ENCODE data around the gene CFAP74. TPM values are rescaled to one million over a fixed set of nuclear protein-coding genes. Genes with fewer than 3 reads are reported as not detected.

Gene CFAP74
- total and polyA plus RNA-seq, 9 of the 15 experiments (the other 6 are each of a cell fraction or from before 2014, with no cell fraction given), result 0.03 to 0.15 (median 0.05) TPM; not detected in 6

GRCh38 chr1:1996207-1996651 is 7.4 kb downstream of the CFAP74 start (continued):
- no peak for TF ChIP-seq RERE (CRISPR knock-in tag; IDR thresholded peaks at IDR 0.05; ENCODE audit: borderline replicate concordance)
- TF ChIP-seq MITF (IDR thresholded peaks at IDR 0.05), result no peak
- TF ChIP-seq TSHZ1 (CRISPR knock-in tag; IDR thresholded peaks at IDR 0.05), result no peak
- TF ChIP-seq POLR2H (tag; IDR thresholded peaks at IDR 0.05; ENCODE audit: low read depth), result peak; percentile 83; the same call in 1 of the 2 replicates
- no peak for TF ChIP-seq ZBTB17 (CRISPR knock-in tag; IDR thresholded peaks at IDR 0.05)
- peak; percentile 88 for TF ChIP-seq ETV1 (tag; conservative IDR thresholded peaks at IDR 0.05; ENCODE audit: low read depth)
- peak; percentile 43 for TF ChIP-seq CTBP1 (IDR thresholded peaks at IDR 0.05; ENCODE audit: borderline replicate concordance)
- TF ChIP-seq PATZ1 (CRISPR knock-in tag; IDR thresholded peaks at IDR 0.05; ENCODE audit: borderline replicate concordance), result no peak
- peak in 1 of 2 experiments; percentile 38; a peak in 1 of 4 replicates for TF ChIP-seq SRF (CRISPR knock-in tag; IDR thresholded peaks at IDR 0.05)
- TF ChIP-seq ZEB2 (IDR thresholded peaks at IDR 0.05), result peak; percentile 45; the same call in 1 of the 2 replicates
- no peak for TF ChIP-seq MTA3 (IDR thresholded peaks at IDR 0.05; ENCODE audit: borderline replicate concordance)
- peak; percentile 51; the same call in 1 of the 2 replicates for TF ChIP-seq LEF1 (IDR thresholded peaks at IDR 0.05)
